ENCODE measurements around the gene ROR1. TPM values are rescaled to one million over a fixed set of nuclear protein-coding genes. Genes with fewer than 3 reads are reported as not detected.
A peak's percentile ranks its signal among the peaks of the same experiment; 100 is the strongest.

The ROR1 gene
- total and polyA plus RNA-seq, 9 donors = 3.0 to 26.1 (median 15.0) TPM

GRCh38 chr1:64176659-64177058 lies 402.8 kb downstream of the ROR1 start:
- WGBS, 3 donors = 50 to 69% (median 55%) methylated on average over 3 of the region's 3 CpGs
- H3K36me3 ChIP-seq = no peaks in the 10 kb centered on the region
- no peak overlapping the region for H3K27ac ChIP-seq
- TF ChIP-seq EP300 (IDR thresholded peaks at IDR 0.05) (no peak), POLR2A (IDR thresholded peaks at IDR 0.05) (no peak)
- TF ChIP-seq, protein P1, sequence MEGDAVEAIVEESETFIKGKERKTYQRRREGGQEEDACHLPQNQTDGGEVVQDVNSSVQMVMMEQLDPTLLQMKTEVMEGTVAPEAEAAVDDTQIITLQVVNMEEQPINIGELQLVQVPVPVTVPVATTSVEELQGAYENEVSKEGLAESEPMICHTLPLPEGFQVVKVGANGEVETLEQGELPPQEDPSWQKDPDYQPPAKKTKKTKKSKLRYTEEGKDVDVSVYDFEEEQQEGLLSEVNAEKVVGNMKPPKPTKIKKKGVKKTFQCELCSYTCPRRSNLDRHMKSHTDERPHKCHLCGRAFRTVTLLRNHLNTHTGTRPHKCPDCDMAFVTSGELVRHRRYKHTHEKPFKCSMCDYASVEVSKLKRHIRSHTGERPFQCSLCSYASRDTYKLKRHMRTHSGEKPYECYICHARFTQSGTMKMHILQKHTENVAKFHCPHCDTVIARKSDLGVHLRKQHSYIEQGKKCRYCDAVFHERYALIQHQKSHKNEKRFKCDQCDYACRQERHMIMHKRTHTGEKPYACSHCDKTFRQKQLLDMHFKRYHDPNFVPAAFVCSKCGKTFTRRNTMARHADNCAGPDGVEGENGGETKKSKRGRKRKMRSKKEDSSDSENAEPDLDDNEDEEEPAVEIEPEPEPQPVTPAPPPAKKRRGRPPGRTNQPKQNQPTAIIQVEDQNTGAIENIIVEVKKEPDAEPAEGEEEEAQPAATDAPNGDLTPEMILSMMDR (IDR thresholded peaks at IDR 0.05) = no peak
- intact Hi-C loops (cut with DNase I) = no loop called here
- H3K4me3 ChIP-seq = no peak overlapping the region
- H3K27me3 ChIP-seq = no peaks in the 10 kb centered on the region
- no peaks in the 10 kb centered on the region for H3K9me3 ChIP-seq
- DNase-seq = no peak
- H3K4me1 ChIP-seq (ENCODE audit: insufficient read depth) = peaks cover 5% of the 10 kb centered on the region

DNA sequence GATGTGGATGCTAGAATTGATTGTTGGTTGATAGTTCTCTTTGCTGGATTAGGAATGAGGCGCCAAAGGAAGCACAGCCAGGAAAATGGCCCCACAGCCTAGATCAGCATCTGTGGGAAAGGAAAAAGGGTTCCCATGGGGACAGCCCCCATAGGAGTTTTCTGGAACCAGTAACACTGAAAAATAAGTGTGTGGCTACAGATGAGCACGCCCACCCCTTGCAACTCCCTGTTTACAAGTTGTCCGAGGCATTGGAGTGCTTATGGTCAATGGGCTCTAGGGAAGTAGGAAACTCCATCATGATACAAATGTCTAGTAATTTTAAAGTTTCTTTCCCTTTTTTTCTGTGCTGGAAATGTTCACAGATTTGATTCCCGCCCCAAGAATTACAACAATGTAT lies 405.8 kb downstream of the ROR1 start:
- Histone ChIP-seq H3K4me3 (no peak overlapping the region), H3K27ac (no peak overlapping the region), H3K4me1 (ENCODE audit: insufficient read depth) (peaks cover 7% of the 10 kb centered on the region), H3K27me3 (no peaks in the 10 kb centered on the region), H3K36me3 (no peaks in the 10 kb centered on the region), H3K9me3 (no peaks in the 10 kb centered on the region)
- intact Hi-C loops (cut with DNase I) = no loop called here
- no peak for DNase-seq
- WGBS, 3 donors = 64 to 71% (median 65%) methylated on average over 4 of the region's 4 CpGs
- TF ChIP-seq, protein P1 (IDR thresholded peaks at IDR 0.05) = no peak
- no peak for TF ChIP-seq POLR2A (IDR thresholded peaks at IDR 0.05)
- TF ChIP-seq EP300 (IDR thresholded peaks at IDR 0.05) = no peak

GRCh38 chr1:64182207-64182606 lies 408.4 kb downstream of the ROR1 start:
- TF ChIP-seq POLR2A (IDR thresholded peaks at IDR 0.05) (no peak), EP300 (IDR thresholded peaks at IDR 0.05) (no peak)
- TF ChIP-seq, protein P1 (IDR thresholded peaks at IDR 0.05) = no peak
- Histone ChIP-seq H3K9me3 (no peaks in the 10 kb centered on the region), H3K4me3 (no peak overlapping the region), H3K36me3 (no peaks in the 10 kb centered on the region), H3K27ac (no peak overlapping the region), H3K4me1 (ENCODE audit: insufficient read depth) (peaks cover 7% of the 10 kb centered on the region), H3K27me3 (no peaks in the 10 kb centered on the region)
- intact Hi-C loops (cut with DNase I) = no loop called here
- no peak for DNase-seq
- 84 to 89% (median 88%) methylated on average over 2 of the region's 2 CpGs for WGBS, 3 donors

GRCh38 chr1:64183395-64184002 lies 409.7 kb downstream of the ROR1 start:
- no peaks in the 10 kb centered on the region for H3K27me3 ChIP-seq
- H3K4me1 ChIP-seq (ENCODE audit: insufficient read depth) = peaks cover 7% of the 10 kb centered on the region
- no peak overlapping the region for H3K27ac ChIP-seq
- no peak overlapping the region for H3K4me3 ChIP-seq
- TF ChIP-seq, protein P1 (IDR thresholded peaks at IDR 0.05) = no peak
- TF ChIP-seq POLR2A (IDR thresholded peaks at IDR 0.05) (no peak), EP300 (IDR thresholded peaks at IDR 0.05) (no peak)
- no peaks in the 10 kb centered on the region for H3K36me3 ChIP-seq
- no peaks in the 10 kb centered on the region for H3K9me3 ChIP-seq
- whole genome bisulfite sequencing, 3 donors = 8 to 11% (median 10%) methylated on average over 5 of the region's 5 CpGs
- intact Hi-C loops (cut with DNase I) = no loop called here
- DNase-seq = peak; percentile 56 to 77 (median 66)
